ENCODE measurements around the gene MAEA.

Gene MAEA

GRCh38 chr4:1293531-1293941, 3.8 kb downstream of the MAEA start:
- Histone ChIP-seq H4K20me1 (ENCODE audit: insufficient read depth, low read length) (peaks cover 44% of the 10 kb centered on the region), H3K4me3 (ENCODE audit: low read length) (no peak overlapping the region), H3K9me3 (ENCODE audit: insufficient read depth, low read length) (no peaks in the 10 kb centered on the region), H3K27ac (ENCODE audit: low read length) (0 out of 2 replicates have a peak overlapping the region, but pooled peaks have one; percentile 4), H3K9ac (ENCODE audit: low read length) (no peak overlapping the region), H3K4me1 (ENCODE audit: low read length) (peaks cover 22% of the 10 kb centered on the region), H2AFZ (ENCODE audit: low read depth, low read length) (no peak overlapping the region), H3K36me3 (replicated peaks; ENCODE audit: low read depth, low read length) (peaks cover 6% of the 10 kb centered on the region), H3K27me3 (ENCODE audit: low read depth, low read length) (no peaks in the 10 kb centered on the region), H3K79me2 (ENCODE audit: low read length) (peaks cover 89% of the 10 kb centered on the region), H3K4me2 (ENCODE audit: low read length) (no peak overlapping the region)
- no peak for TF ChIP-seq EZH2phosphoT487 (IDR thresholded peaks at IDR 0.05; ENCODE audit: low read depth)
- TF ChIP-seq CTCF (IDR thresholded peaks at IDR 0.05; ENCODE audit: low read depth, low read length) = no peak

- H3K4me1 ChIP-seq (ENCODE audit: low read length) = peaks cover 18% of the 10 kb centered on the region
- H3K4me2 ChIP-seq (ENCODE audit: low read length) = no peak overlapping the region
- H3K9me3 ChIP-seq (ENCODE audit: insufficient read depth, low read length) = no peaks in the 10 kb centered on the region
- peaks cover 44% of the 10 kb centered on the region for H4K20me1 ChIP-seq (ENCODE audit: insufficient read depth, low read length)
- H3K36me3 ChIP-seq (replicated peaks; ENCODE audit: low read depth, low read length) = peaks cover 6% of the 10 kb centered on the region
- H3K79me2 ChIP-seq (ENCODE audit: low read length) = peaks cover 93% of the 10 kb centered on the region
- H3K9ac ChIP-seq (ENCODE audit: low read length) = no peak overlapping the region
- no peak overlapping the region for H2AFZ ChIP-seq (ENCODE audit: low read depth, low read length)
- no peaks in the 10 kb centered on the region for H3K27me3 ChIP-seq (ENCODE audit: low read depth, low read length)
- H3K27ac ChIP-seq (ENCODE audit: low read length) = no peak overlapping the region
- no peak overlapping the region for H3K4me3 ChIP-seq (ENCODE audit: low read length)
- no peak for TF ChIP-seq EZH2phosphoT487 (IDR thresholded peaks at IDR 0.05; ENCODE audit: low read depth)
- no peak for TF ChIP-seq CTCF (IDR thresholded peaks at IDR 0.05; ENCODE audit: low read depth, low read length)
These were observed 4.3 kb downstream of the MAEA start for GRCh38 chr4:1293991-1294390.

GRCh38 chr4:1294424-1294823, 4.7 kb downstream of the MAEA start:
- TF ChIP-seq CTCF (IDR thresholded peaks at IDR 0.05; ENCODE audit: low read depth, low read length) = no peak
- no peak for TF ChIP-seq EZH2phosphoT487 (IDR thresholded peaks at IDR 0.05; ENCODE audit: low read depth)
- no peak overlapping the region for H3K27ac ChIP-seq (ENCODE audit: low read length)
- no peaks in the 10 kb centered on the region for H3K9me3 ChIP-seq (ENCODE audit: insufficient read depth, low read length)
- H3K9ac ChIP-seq (ENCODE audit: low read length) = no peak overlapping the region
- no peak overlapping the region for H3K4me3 ChIP-seq (ENCODE audit: low read length)
- H4K20me1 ChIP-seq (ENCODE audit: insufficient read depth, low read length) = peaks cover 44% of the 10 kb centered on the region
- peaks cover 18% of the 10 kb centered on the region for H3K4me1 ChIP-seq (ENCODE audit: low read length)
- peaks cover 94% of the 10 kb centered on the region for H3K79me2 ChIP-seq (ENCODE audit: low read length)
- H2AFZ ChIP-seq (ENCODE audit: low read depth, low read length) = no peak overlapping the region
- H3K27me3 ChIP-seq (ENCODE audit: low read depth, low read length) = no peaks in the 10 kb centered on the region
- no peak overlapping the region for H3K4me2 ChIP-seq (ENCODE audit: low read length)
- H3K36me3 ChIP-seq (replicated peaks; ENCODE audit: low read depth, low read length) = peaks cover 6% of the 10 kb centered on the region

GRCh38 chr4:1294891-1295290, 5.2 kb downstream of the MAEA start:
- no peak overlapping the region for H3K4me3 ChIP-seq (ENCODE audit: low read length)
- no peaks in the 10 kb centered on the region for H3K9me3 ChIP-seq (ENCODE audit: insufficient read depth, low read length)
- no peak overlapping the region for H3K27ac ChIP-seq (ENCODE audit: low read length)
- H3K4me2 ChIP-seq (ENCODE audit: low read length) = no peak overlapping the region
- H4K20me1 ChIP-seq (ENCODE audit: insufficient read depth, low read length) = peaks cover 44% of the 10 kb centered on the region
- H2AFZ ChIP-seq (ENCODE audit: low read depth, low read length) = no peak overlapping the region
- H3K27me3 ChIP-seq (ENCODE audit: low read depth, low read length) = no peaks in the 10 kb centered on the region
- H3K36me3 ChIP-seq (replicated peaks; ENCODE audit: low read depth, low read length) = peaks cover 7% of the 10 kb centered on the region
- TF ChIP-seq CTCF (IDR thresholded peaks at IDR 0.05; ENCODE audit: low read depth, low read length) (no peak), EZH2phosphoT487 (IDR thresholded peaks at IDR 0.05; ENCODE audit: low read depth) (no peak)
- H3K9ac ChIP-seq (ENCODE audit: low read length) = no peak overlapping the region
- peaks cover 96% of the 10 kb centered on the region for H3K79me2 ChIP-seq (ENCODE audit: low read length)
- H3K4me1 ChIP-seq (ENCODE audit: low read length) = peaks cover 18% of the 10 kb centered on the region

Data from OCI-LY3 (cell line).